GM19351 (cell line): ENCODE data around the gene ABCA8.
A peak's percentile ranks its signal among the peaks of the same experiment; 100 is the strongest.
"Not testable (repeated sequence)": the region's sequence is repeated elsewhere in the genome, so short reads cannot be mapped to it uniquely, and the experiment has no call there.

Source experiments
- ATAC-seq: cut with Tn5 transposase; IDR thresholded peaks from one replicate; pipeline ENCODE4 v1.9.1; 2021; ENCODE audit warnings: mild to moderate bottlenecking, moderate library complexity; ENCODE audit not compliant: unreplicated experiment

The ABCA8 gene, protein sequence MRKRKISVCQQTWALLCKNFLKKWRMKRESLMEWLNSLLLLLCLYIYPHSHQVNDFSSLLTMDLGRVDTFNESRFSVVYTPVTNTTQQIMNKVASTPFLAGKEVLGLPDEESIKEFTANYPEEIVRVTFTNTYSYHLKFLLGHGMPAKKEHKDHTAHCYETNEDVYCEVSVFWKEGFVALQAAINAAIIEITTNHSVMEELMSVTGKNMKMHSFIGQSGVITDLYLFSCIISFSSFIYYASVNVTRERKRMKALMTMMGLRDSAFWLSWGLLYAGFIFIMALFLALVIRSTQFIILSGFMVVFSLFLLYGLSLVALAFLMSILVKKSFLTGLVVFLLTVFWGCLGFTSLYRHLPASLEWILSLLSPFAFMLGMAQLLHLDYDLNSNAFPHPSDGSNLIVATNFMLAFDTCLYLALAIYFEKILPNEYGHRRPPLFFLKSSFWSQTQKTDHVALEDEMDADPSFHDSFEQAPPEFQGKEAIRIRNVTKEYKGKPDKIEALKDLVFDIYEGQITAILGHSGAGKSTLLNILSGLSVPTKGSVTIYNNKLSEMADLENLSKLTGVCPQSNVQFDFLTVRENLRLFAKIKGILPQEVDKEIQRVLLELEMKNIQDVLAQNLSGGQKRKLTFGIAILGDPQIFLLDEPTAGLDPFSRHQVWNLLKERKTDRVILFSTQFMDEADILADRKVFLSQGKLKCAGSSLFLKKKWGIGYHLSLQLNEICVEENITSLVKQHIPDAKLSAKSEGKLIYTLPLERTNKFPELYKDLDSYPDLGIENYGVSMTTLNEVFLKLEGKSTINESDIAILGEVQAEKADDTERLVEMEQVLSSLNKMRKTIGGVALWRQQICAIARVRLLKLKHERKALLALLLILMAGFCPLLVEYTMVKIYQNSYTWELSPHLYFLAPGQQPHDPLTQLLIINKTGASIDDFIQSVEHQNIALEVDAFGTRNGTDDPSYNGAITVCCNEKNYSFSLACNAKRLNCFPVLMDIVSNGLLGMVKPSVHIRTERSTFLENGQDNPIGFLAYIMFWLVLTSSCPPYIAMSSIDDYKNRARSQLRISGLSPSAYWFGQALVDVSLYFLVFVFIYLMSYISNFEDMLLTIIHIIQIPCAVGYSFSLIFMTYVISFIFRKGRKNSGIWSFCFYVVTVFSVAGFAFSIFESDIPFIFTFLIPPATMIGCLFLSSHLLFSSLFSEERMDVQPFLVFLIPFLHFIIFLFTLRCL (N-terminal part only)

DNA sequence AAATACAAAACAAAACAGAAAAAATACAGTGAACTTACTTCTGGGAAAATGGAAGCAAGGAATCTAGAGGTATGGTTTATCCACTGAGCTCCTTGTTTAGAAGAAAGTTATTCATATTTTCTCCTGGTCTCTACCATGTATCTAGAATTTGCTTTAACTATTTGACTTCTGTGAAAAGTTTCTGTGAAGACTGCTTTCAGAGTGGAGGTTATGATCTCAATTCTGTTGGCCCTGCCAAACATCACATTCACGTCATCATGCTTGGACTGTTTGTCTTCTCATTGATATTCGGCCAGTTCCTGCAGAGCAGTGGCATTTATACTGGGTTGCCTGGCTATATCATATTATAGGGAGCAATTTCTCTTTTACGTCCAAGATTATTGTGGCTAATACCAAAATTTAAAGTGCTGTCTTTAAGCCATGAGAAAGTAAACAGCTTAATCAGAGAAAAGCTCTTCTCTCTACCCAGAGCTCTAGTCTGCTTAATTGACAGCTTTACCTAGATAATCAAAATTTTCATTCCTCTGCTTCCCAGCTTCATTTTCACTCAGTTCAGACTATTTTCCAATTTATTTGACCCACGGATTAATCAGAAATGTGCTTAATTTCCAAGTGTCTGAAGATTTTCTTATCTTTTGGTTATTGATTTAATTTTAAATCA lies at the start of gene ABCA8:
Gene ABCA8 (minus strand): TSS at position 212 of the 661 bp plus-strand sequence. CDS start 13,358 bp downstream, outside the sequence.
- no peak for ATAC-seq

DNA sequence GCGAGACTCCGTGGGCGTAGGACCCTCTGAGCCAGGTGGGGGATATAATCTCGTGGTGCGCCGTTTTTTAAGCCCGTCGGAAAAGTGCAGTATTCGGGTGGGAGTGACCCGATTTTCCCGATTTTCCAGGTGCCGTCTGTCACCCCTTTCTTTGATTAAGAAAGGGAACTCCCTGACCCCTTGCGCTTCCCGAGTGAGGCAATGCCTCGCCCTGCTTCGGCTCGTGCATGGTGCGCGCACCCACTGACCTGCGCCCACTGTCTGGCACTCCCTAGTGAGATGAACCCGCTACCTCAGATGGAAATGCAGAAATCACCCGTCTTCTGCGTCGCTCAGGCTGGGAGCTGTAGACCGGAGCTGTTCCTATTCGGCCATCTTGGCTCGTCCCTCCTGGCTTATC lies 49.6 kb upstream of the ABCA8 start:
- not testable (repeated sequence) for ATAC-seq

DNA sequence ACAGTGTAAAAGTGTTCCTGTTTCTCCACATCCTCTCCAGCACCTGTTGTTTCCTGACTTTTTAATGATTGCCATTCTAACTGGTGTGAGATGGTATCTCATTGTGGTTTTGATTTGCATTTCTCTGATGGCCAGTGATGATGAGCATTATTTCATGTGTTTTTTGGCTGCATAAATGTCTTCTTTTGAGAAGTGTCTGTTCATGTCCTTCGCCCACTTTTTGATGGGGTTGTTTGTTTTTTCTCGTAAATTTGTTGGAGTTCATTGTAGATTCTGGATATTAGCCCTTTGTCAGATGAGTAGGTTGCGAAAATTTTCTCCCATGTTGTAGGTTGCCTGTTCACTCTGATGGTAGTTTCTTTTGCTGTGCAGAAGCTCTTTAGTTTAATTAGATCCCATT lies 44.6 kb upstream of the ABCA8 start:
- ATAC-seq: not testable (repeated sequence)

DNA sequence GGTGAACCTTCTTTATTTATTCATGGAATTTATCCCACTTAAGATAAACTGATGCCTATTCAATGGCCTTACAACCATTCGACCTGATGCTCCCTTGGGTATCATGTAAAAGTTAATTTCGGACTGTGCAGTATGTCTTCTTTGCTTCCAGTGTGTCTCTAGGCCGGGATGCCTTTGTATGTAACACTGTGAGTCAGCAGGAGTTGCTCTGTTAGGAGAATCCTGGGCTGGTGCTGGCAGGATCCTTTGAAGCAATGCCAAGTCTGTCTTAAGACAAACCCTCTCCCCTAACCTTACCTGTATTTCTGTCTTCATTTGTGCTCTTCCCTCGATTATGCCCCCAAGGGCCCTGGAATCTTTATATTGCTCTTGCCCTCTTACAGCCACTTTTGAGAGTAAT lies 37.9 kb upstream of the ABCA8 start:
- ATAC-seq: no peak

DNA sequence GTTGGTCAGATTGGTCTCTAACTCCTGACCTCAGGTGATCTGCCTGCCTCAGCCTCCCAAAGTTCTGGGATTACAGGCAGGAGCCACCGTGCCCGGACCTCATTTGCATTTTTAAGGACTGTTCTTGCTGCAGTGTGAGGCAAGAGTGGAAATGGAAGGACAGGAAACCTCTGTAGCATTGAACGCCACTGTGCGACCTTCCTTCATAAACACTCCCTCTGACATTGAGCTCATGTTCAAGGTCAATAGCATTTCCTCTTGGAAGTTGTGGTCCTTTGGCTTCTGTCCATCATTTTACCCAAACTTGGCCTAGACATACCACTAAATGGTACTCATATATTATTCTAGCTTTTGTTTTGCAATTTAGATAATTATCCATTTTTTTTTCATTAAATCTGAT lies 32.8 kb upstream of the ABCA8 start:
- ATAC-seq: no peak

DNA sequence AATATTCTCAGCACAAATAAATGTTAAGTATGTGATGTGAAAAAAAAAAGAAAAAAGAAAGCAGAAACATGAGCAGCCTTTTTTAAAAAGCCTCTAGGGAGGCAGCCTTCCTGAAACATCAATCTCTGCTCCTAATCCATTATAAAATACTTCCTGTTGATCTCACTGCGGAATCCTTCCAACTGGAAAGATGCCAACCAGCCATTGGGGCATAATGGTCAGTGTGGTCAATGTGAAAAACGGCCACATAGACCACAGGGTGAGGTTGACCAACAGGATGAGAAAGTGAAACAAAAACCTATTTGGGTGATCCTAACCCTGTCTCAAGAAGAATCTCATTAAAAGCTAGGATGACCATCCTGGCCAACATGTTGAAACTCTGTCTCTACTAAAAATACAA lies 26.1 kb upstream of the ABCA8 start:
- ATAC-seq: peak; percentile 71

DNA sequence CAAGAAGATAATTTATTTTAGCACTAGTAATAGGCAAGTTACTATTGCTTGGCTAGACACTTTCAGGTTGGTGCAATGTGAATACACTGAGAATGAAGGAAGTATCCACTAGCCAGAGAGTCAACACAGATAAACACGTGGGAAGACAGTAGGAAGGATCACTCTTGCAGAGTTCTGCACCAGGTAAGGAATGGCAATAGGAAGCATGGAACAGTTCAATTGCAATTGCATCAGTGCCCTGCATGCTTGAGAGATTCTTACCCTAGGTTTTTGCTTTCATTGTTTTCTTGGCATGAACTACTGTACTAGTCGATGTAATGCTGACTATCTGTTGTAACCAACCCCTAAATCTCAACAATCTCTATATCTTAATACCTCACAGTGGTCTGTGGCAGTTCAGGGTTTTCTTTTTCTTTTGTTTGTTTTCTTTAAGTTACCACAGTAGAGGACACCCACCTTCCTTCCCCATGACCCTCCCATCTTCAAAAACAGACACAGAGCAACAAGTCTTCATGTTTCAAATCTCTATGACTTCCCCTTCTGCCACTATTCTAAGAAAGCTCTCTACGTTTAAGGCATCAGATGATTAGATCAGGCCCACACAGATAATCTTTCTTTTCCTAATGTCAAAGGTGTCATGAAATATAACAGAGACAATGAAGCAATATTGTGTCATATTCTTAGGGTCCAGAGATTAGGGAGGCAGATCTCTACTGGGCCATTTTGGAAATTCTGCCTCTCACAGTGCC lies 18.1 kb upstream of the ABCA8 start:
- no peak for ATAC-seq

DNA sequence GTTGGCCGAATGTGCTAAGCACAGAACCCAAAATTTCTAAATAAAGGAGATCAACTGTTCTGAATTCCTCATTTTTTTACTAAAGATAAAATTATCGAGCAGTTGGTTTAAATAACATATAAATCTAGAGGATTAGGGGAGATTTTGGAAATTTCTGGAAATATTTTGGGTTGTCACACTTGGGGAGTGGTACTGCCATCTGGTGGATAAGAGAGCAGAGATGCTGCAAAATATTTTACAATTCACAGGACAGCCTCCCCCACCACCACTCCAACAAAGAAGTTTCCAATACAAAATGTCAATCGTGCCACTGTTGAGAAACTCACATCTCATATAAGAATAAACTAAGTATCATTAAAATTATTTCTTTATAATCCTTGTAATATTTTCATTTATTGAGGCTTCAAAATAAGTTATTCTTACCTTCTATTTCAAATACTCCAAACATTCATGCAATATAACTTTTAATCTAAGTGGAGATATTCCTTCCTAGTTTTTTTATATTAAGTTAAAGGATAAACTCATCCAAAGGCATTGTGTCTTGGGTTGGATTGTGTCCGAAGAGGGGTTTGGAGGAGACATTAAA lies 17.0 kb upstream of the ABCA8 start:
- no peak for ATAC-seq

DNA sequence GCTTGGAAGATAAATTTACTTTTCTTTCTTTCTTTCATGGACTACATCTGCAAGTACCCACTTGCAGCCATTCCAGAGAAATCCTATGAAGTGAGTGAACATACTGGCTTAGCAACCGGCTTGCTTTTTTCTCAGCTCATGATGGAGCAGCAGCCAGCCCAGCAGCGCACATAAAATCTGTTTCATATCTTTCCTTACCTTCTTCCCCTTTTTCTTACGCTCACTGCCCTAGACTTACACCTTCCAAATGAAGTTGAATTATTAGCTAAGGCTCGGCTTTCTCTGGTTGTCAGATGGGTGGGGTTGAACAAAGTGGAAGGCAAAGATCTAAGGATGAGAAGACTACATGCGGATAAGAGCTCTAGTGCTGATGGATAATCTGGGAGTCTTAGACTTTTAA lies 13.9 kb upstream of the ABCA8 start:
- ATAC-seq: no peak

DNA sequence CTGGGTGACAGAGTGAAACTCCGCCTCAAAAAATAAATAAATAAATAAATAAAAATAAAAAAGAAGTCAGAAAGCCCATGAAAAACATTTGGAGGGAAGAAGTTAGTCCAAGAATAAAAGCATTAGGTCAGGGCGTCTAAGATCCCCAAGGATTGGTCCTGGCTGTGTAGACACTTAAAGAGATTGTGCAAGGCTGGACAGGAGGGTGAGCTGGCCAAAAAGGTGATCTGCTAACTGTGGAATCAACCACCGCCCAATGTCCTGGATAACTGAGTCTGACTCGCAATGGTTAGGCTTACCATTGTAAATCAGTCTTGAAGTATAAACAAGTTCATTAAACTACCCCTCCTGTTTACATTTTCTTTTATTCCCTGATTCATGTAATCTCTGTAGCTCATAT lies 8.8 kb upstream of the ABCA8 start:
- ATAC-seq: no peak

DNA sequence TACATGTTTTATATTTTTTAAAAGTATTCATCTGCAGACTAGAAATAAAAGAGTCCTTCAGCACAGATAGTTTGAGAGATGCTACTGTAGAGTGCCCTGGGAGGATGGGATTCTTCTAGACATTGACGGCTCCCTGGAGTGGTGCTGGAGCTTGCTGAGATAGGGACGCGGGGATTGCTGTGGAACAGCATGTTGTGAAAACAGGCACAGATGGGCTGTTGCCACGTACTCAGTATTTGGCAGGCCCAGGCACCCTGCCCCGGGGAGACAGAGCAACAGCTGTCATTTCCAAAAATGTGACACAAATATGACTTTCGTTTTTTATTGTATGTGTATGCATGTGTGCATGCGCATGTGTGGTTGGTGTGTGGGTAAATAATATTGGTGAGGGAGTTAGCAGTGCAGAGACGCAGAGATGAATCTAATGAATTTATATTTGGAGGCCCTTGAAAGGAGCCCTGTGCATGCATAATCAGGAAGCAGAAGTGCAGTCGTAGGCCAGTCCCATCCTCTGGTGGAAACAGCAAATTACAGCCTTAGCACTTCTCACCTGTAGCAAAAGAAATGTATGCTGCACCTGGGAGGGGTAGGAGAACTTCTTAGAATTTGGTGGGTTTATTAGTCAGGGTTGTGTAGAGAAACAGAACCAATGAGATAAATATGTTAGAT lies 6.2 kb upstream of the ABCA8 start:
- no peak for ATAC-seq

DNA sequence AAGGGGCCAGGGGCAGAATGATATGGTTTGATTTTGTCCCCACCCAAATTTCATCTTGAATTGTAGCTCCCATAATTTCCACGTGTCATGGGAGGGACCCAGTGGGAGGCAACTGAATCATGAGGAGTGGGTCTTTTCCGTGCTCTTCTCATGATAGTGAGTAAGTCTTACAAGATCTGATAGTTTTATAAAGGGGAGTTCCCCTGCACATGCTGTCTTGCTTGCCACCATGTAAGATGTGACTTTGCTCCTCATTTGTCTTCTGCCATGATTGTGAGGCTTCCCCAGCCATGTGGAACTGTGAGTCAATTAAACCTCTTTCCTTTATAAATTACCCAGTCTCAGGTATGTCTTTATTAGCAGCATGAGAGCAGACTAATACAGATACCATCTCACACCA lies 3.9 kb upstream of the ABCA8 start:
- ATAC-seq: not testable (repeated sequence)

DNA sequence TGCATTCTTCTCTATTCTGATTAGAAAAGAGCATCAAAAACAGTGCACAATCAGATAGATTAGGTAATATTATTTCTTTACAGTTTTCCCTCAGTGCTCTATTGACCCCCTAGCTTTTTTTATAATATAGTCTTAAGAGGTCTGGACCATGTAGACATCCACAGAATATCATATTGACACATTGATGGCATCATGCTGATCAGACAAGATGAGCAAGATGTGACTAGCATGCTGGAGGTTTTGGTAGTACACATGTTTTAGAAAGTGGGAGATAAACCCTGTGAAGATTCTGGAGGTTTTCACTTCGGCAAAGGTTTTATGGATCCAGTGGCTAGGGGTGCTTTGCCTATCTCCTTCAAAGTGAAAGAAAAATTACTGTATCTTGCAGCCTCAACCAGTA lies 2.8 kb upstream of the ABCA8 start:
- ATAC-seq: no peak

DNA sequence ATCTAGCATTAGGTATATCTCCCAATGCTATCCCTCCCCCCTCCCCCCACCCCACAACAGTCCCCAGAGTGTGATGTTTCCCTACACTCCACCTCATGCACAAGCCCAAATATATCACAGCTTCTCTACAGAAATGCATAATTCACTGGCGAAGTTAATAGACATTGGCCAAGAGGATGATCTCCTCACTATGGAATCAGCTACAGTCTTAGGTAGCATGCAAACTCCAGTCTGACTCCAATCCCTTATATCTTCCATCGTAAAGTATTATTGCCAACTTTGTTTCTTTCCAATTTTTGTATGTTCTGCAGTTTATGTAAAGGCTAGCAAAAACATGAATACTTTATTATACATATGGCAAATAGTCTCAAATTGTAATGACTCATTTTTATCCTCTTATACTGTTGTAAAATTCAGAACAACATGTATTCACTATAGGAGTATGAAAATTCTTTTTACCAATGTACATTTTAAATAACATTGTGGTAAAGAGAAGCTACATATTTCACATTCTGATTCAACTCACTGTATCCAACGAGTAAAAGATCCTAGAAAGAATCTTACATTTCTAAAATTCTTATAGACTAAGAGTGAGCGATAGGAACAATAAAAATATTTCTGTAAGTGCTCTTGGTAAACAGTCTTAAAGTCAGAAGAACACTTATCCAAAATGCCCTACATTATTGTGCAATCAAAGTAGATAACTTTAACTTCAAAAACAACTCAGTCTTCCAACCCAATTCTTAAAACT lies 871 bp downstream of the ABCA8 start:
- no peak for ATAC-seq

DNA sequence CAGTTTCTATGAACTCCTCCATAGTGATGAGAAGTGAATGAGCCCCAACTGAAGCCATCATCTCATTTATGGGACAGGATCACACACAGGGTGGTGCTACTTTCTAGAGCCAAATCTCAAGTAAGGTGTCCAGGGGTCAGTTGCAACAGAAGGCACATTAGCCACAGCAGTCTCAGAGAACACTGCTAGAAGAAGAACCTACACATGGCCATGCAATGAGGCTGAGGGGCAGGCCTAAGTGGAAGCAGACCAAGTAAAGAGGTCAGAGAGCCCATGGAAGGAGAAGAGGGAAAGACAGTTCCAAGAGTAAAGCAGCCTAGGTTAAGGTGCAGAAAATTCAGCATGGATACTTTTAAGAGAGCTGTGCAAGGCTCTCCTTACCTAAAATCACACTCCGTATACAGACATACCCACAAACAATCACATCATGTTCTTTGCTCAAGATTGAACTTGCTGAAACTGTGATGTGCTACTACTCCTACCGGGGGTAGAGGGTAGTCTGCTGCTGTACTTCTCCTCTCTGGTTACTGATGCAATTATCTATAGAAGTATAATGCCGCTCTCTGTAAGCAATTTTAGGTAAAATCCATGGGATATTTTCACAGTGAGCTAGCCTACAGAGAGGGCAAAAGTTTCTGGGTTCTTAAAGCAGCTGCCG lies 1.7 kb downstream of the ABCA8 start:
- no peak for ATAC-seq

DNA sequence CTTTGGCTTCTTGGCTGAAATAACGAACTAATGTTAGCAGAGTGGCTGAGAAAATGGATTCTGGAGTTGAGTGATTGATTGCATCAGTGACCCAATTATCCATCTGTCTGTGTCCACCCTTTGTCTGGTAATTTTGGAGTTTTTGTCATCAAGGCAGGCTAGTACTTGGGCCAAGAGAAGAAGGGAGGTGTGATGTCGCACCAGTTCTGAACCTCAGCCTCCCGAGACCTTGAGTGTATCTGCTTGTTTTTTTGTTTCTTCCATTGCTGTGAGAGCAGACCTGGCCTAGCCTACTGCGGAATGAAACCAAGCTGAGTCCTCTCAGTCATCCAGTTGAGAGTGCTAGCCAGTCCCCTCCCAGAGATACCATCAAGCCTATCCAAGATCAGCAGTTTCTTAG lies 4.5 kb downstream of the ABCA8 start:
- ATAC-seq: no peak

DNA sequence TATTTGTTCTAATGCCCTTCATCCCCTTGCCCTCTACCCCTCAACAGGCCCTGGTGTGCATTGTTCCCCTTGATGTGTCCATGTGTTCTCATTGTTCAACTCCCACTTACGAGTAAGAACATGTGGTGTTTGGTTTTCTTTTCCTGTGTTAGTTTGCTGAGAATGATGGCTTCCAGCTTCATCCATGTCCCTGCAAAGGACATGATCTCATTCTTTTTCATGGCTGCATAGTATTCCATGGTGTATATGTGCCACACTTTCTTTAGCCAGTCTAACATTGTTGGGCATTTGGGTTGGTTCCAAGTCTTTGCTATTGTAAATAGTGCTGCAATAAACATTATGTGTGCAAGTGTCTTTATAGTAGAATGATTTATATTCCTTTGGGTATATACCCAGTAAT lies 7.3 kb downstream of the ABCA8 start:
- ATAC-seq: not testable (repeated sequence)
